ENCODE results near the gene FKBP14. TPM values are rescaled to one million over a fixed set of nuclear protein-coding genes. Genes with fewer than 3 reads are reported as not detected.

Gene FKBP14
- total and polyA plus RNA-seq, 2 of the 8 experiments (the other 6 are each of a cell fraction or from before 2014, with no cell fraction given) = 3.2 to 20.7 TPM

- Histone ChIP-seq H4K8ac (ENCODE audit: extremely low read depth, insufficient read depth, low read length) (no peak overlapping the region), H3K18ac (ENCODE audit: extremely low read depth, low read length) (no peak overlapping the region), H3K79me2 (ENCODE audit: control insufficient read depth in 1 of 2, insufficient read depth in 2 of 2, low read length in 2 of 2) (peaks cover 0 to 86% of the 10 kb centered on the region in 2 experiments; a peak in 3 of 4 replicates), H3K4me3 (ENCODE audit: extremely low read depth in 1 of 4, insufficient read depth in 2 of 4, low read depth in 3 of 4, low read length in 4 of 4) (no peak overlapping the region), H4K91ac (replicated peaks; ENCODE audit: insufficient read length, low read length) (no peak overlapping the region), H4K5ac (ENCODE audit: insufficient read length, low read depth, low read length) (no peak overlapping the region), H3K36me3 (ENCODE audit: control insufficient read depth in 2 of 4, insufficient read depth in 4 of 4, low read length in 3 of 4) (no peaks in the 10 kb centered on the region), H3K27me3 (replicated peaks in 1 of 4; ENCODE audit: control insufficient read depth in 3 of 4, extremely low read depth in 1 of 4, insufficient read depth in 3 of 4, low read length in 3 of 4) (no peaks in the 10 kb centered on the region), H3K79me1 (ENCODE audit: low read depth, low read length) (peaks cover 2% of the 10 kb centered on the region; the same call in 1 of the 2 replicates), H3K4ac (replicated peaks; ENCODE audit: insufficient read length, low read depth, low read length) (no peak overlapping the region), H2BK20ac (ENCODE audit: low read length) (no peak overlapping the region), H3K4me2 (ENCODE audit: insufficient read depth in 1 of 2, low read depth in 2 of 2, low read length in 2 of 2) (no peak overlapping the region), H2AK5ac (ENCODE audit: low read depth, low read length) (no peak overlapping the region), H2BK120ac (replicated peaks; ENCODE audit: low read depth, low read length) (no peak overlapping the region), H3K14ac (ENCODE audit: insufficient read length) (no peak overlapping the region), H3K9me3 (ENCODE audit: insufficient read depth in 2 of 2, low read depth in 1 of 2, low read length in 1 of 2) (no peaks in the 10 kb centered on the region), H3K4me1 (replicated peaks in 1 of 4; ENCODE audit: control insufficient read depth in 3 of 4, insufficient read depth in 4 of 4, low read length in 3 of 4) (peaks cover 0 to 4% (median 1%) of the 10 kb centered on the region in 4 experiments; a peak in 3 of 7 replicates), H3K56ac (replicated peaks; ENCODE audit: insufficient read length, low read depth, low read length) (no peak overlapping the region), H2BK12ac (ENCODE audit: low read depth, low read length) (no peak overlapping the region), H3K23me2 (ENCODE audit: low read depth, low read length) (no peaks in the 10 kb centered on the region), H4K20me1 (replicated peaks in 1 of 2; ENCODE audit: control insufficient read depth in 1 of 2, insufficient read depth in 2 of 2, low read length in 2 of 2) (peaks cover 6 to 11% of the 10 kb centered on the region in 2 experiments), H3K9ac (replicated peaks in 1 of 4; ENCODE audit: extremely low read depth in 1 of 4, low read depth in 3 of 4, low read length in 3 of 4) (no peak overlapping the region), H2BK15ac (ENCODE audit: low read length) (no peak overlapping the region), H3K23ac (ENCODE audit: insufficient read length) (no peak overlapping the region), H2AFZ (ENCODE audit: low read length) (no peak overlapping the region), H3K27ac (ENCODE audit: low read depth, low read length) (no peak overlapping the region), H2BK5ac (ENCODE audit: low read depth, low read length) (no peak overlapping the region)
- DNase-seq (ENCODE audit: low read depth in 1 of 2, low spot score in 2 of 2) (no peak), FAIRE-seq (no peak)
- 91% methylated on average over 3 of the region's 3 CpGs; no CpG with 5 or more reads in 1 of the 2 experiments for WGBS, 2 experiments (ENCODE audit: extremely low coverage in 1 of 2, insufficient coverage in 1 of 2, insufficient read length in 1 of 2, insufficient replicate concordance in 2 of 2, low coverage in 1 of 2, low lambda C conversion rate in 2 of 2, missing lambda C conversion rate in 1 of 2)
- POLR2A ChIA-PET (ENCODE audit: partially characterized antibody) = interaction anchor here (0.6 kb wide), 1 partner anchor 292 kb away, joined by 3 read pairs; no protein-coding TSS in a partner anchor
- CTCF ChIA-PET (ENCODE audit: partially characterized antibody) = no interaction called here
- TF ChIP-seq NRF1 (IDR thresholded peaks at IDR 0.05; ENCODE audit: low read depth, low read length) (no peak), CREB1 (IDR thresholded peaks at IDR 0.05) (no peak), RFX5 (IDR thresholded peaks at IDR 0.05; ENCODE audit: borderline replicate concordance, low read depth, low read length) (no peak), E2F6 (IDR thresholded peaks at IDR 0.05) (no peak)
Observed at GRCh38 chr7:30038196-30038980, 11.9 kb upstream of the FKBP14 start.

Data from H1 (cell line).